HepG2 (cell line): ENCODE data around the gene SLX9.

Experiments used
- HDAC6 ChIP-seq: fragments of 200-600 bp; sonication (generic); IDR thresholded peaks from 2 replicates; pipeline ENCODE4 v1.7.0; 2017; ENCODE audit warnings: mild to moderate bottlenecking, antibody characterized with exemption, low read length, low read depth
- JUND ChIP-seq: sonication (generic); formaldehyde crosslinking; IDR thresholded peaks from 2 replicates; pipeline ENCODE4 v1.8.0; 2022; ENCODE audit warnings: mild to moderate bottlenecking, missing genetic modification reagents
- MBNL3 ChIP-seq: fragments of 250-450 bp; sonication (Bioruptor Pico); conservative IDR thresholded peaks from 2 replicates; pipeline ENCODE4 v1.8.0; 2022; ENCODE audit warnings: mild to moderate bottlenecking, inconsistent platforms
- MYC ChIP-seq: sonication (generic); formaldehyde crosslinking; IDR thresholded peaks from 2 replicates; pipeline ENCODE4 v1.9.0; 2021; ENCODE audit warnings: missing genetic modification reagents, borderline replicate concordance
- NKX3-1 ChIP-seq: sonication (generic); formaldehyde crosslinking; IDR thresholded peaks from 2 replicates; pipeline ENCODE4 v1.5.0; 2020; ENCODE audit warnings: missing genetic modification reagents
- NR2F6 ChIP-seq, 2 experiments: IDR thresholded peaks; 2 replicates each; pipeline ENCODE4 v1.6.1; 2016; ENCODE audit warnings: antibody characterized with exemption in 1 of 2, mild to moderate bottlenecking in 1 of 2
- PHF8 ChIP-seq: sonication (generic); formaldehyde crosslinking; IDR thresholded peaks from 2 replicates; pipeline ENCODE4 v1.5.0; 2020; ENCODE audit warnings: missing genetic modification reagents
- POLR2A ChIP-seq, 2 experiments: IDR thresholded peaks; 2 replicates each; pipeline ENCODE4 v1.6.1; 2011; ENCODE audit warnings: low read depth in 2 of 2, low read length in 2 of 2, mild to moderate bottlenecking in 1 of 2, moderate library complexity in 1 of 2; ENCODE audit not compliant: insufficient read depth in 1 of 2
- RBM39 ChIP-seq: fragments of 200-400 bp; formaldehyde crosslinking; IDR thresholded peaks from one replicate; pipeline ENCODE4 v1.6.1; 2018; ENCODE audit warnings: antibody characterized with exemption, mild to moderate bottlenecking, low read depth, low read length; ENCODE audit not compliant: poor library complexity, severe bottlenecking
- SKIL ChIP-seq: sonication (generic); formaldehyde crosslinking; IDR thresholded peaks from 2 replicates; pipeline ENCODE4 v1.8.0; 2022; ENCODE audit warnings: missing genetic modification reagents, mild to moderate bottlenecking, moderate library complexity, borderline replicate concordance
- SUZ12 ChIP-seq: fragments of 150-350 bp; IDR thresholded peaks from 2 replicates; pipeline ENCODE4 v1.6.1; 2014; ENCODE audit warnings: low read depth, low read length
- ZNF235 ChIP-seq: sonication (generic); formaldehyde crosslinking; IDR thresholded peaks from 2 replicates; pipeline ENCODE4 v1.8.1; 2023; ENCODE audit warnings: mild to moderate bottlenecking, missing genetic modification reagents, borderline replicate concordance
- ZNF660 ChIP-seq: sonication (generic); formaldehyde crosslinking; IDR thresholded peaks from 2 replicates; pipeline ENCODE4 v1.5.1; 2020; ENCODE audit warnings: mild to moderate bottlenecking, low read depth, missing genetic modification reagents, borderline replicate concordance
- TF ChIP-seq, protein P1 (sequence below): sonication (generic); formaldehyde crosslinking; IDR thresholded peaks from 2 replicates; pipeline ENCODE4 v1.5.0; 2020; ENCODE audit warnings: missing genetic modification reagents

DNA sequence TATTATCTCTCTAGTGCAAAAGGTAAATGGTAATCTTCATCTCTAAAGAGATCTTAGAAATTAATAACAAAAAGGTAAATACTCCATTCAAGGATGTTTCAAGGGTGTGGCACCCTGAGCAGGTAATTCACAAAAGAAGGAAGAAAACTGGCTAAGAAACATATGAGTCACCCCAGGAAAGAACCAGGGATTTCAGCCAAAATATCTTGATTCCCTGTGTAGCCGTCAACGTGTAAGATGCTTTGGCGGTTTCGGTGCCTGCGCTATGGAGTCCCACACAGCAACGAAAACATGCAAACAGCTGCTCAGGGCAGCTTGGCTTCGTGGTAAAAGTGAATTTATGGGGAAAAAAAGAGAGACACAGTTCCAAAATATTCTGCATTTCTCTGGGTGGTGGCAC, 22.9 kb upstream of the SLX9 start:
- no peak for TF ChIP-seq PHF8 (CRISPR knock-in tag)
- TF ChIP-seq HDAC6, result no peak
- no peak for TF ChIP-seq RBM39
- TF ChIP-seq SKIL (CRISPR knock-in tag), result no peak
- TF ChIP-seq, protein P1, sequence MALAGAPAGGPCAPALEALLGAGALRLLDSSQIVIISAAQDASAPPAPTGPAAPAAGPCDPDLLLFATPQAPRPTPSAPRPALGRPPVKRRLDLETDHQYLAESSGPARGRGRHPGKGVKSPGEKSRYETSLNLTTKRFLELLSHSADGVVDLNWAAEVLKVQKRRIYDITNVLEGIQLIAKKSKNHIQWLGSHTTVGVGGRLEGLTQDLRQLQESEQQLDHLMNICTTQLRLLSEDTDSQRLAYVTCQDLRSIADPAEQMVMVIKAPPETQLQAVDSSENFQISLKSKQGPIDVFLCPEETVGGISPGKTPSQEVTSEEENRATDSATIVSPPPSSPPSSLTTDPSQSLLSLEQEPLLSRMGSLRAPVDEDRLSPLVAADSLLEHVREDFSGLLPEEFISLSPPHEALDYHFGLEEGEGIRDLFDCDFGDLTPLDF, result no peak
- no peak for TF ChIP-seq ZNF660 (CRISPR knock-in tag)
- no peak for TF ChIP-seq NR2F6 (IDR thresholded peaks at IDR 0.05)
- TF ChIP-seq NR2F6 (CRISPR knock-in tag; IDR thresholded peaks at IDR 0.05), result no peak
- no peak for TF ChIP-seq MBNL3 (CRISPR knock-in tag)
- no peak for TF ChIP-seq POLR2A (IDR thresholded peaks at IDR 0.05; ENCODE audit: insufficient read depth in 1 of 2, low read depth in 2 of 2, low read length in 2 of 2)
- no peak for TF ChIP-seq MYC (CRISPR knock-in tag)
- no peak for TF ChIP-seq SUZ12
- TF ChIP-seq ZNF235 (CRISPR knock-in tag), result no peak
- no peak for TF ChIP-seq JUND
- TF ChIP-seq NKX3-1 (CRISPR knock-in tag), result no peak
